GM23338 (cell line): ENCODE results near the gene SLIT1. TPM values are rescaled to one million over a fixed set of nuclear protein-coding genes. Genes with fewer than 3 reads are reported as not detected.

Experiments
- ATAC-seq: fragments of 200-7000 bp; cut with Tn5 transposase; 3 replicates; pipeline ENCODE4 v1.9.1; 2020
- DNase-seq: peaks from one replicate; pipeline ENCODE4 v3.0.0-alpha.2; 2015; ENCODE audit warnings: low spot score
- H2AFZ ChIP-seq: fragments of 200-600 bp; sonication (generic); 2 replicates; pipeline ENCODE4 v1.8.0; 2016; ENCODE audit warnings: antibody characterized with exemption, mild to moderate bottlenecking, moderate library complexity
- H3F3A ChIP-seq: fragments of 200-600 bp; sonication (generic); replicated peaks from 2 replicates; pipeline ENCODE4 v1.8.0; 2017; ENCODE audit warnings: antibody characterized with exemption, mixed run types, low read depth
- H3K27ac ChIP-seq: fragments of 200-600 bp; sonication (generic); 2 replicates; pipeline ENCODE4 v1.6.1; 2016; ENCODE audit warnings: low read depth
- H3K27me3 ChIP-seq: fragments of 200-600 bp; sonication (generic); 2 replicates; pipeline ENCODE4 v1.8.0; 2016; ENCODE audit warnings: mild to moderate bottlenecking, mixed run types, moderate library complexity; ENCODE audit not compliant: insufficient read depth
- H3K36me3 ChIP-seq: fragments of 200-600 bp; sonication (generic); 2 replicates; pipeline ENCODE4 v1.8.0; 2016; ENCODE audit warnings: mild to moderate bottlenecking; ENCODE audit not compliant: insufficient read depth
- H3K4me1 ChIP-seq: fragments of 200-600 bp; sonication (generic); 2 replicates; pipeline ENCODE4 v1.8.0; 2016; ENCODE audit warnings: mild to moderate bottlenecking, moderate library complexity; ENCODE audit not compliant: insufficient read depth
- H3K4me2 ChIP-seq: fragments of 200-600 bp; sonication (generic); 2 replicates; pipeline ENCODE4 v1.7.1; 2017; ENCODE audit warnings: mixed run types
- H3K4me3 ChIP-seq: fragments of 200-600 bp; sonication (generic); 2 replicates; pipeline ENCODE4 v1.6.1; 2016; ENCODE audit warnings: mixed run types
- H3K79me2 ChIP-seq: fragments of 200-600 bp; sonication (generic); replicated peaks from 2 replicates; pipeline ENCODE4 v1.8.0; 2017; ENCODE audit warnings: mild to moderate bottlenecking; ENCODE audit not compliant: insufficient read depth
- H3K9me2 ChIP-seq: fragments of 200-600 bp; sonication (generic); 2 replicates; pipeline ENCODE4 v1.8.0; 2017; ENCODE audit not compliant: insufficient read depth
- H4K20me1 ChIP-seq: fragments of 200-600 bp; sonication (generic); replicated peaks from 2 replicates; pipeline ENCODE4 v1.8.0; 2017; ENCODE audit warnings: mild to moderate bottlenecking; ENCODE audit not compliant: insufficient read depth
- H3K27ac Mint-ChIP-seq: 2 replicates; pipeline ENCODE4 v1.8.0; 2020; ENCODE audit warnings: inconsistent platforms, mild to moderate bottlenecking, moderate library complexity, mixed read lengths
- H3K27me3 Mint-ChIP-seq: 3 replicates; pipeline ENCODE4 v1.8.0; 2022; ENCODE audit warnings: low read depth, mild to moderate bottlenecking, moderate library complexity, mixed read lengths, inconsistent platforms; ENCODE audit not compliant: insufficient read depth, poor library complexity
- H3K36me3 Mint-ChIP-seq: 3 replicates; pipeline ENCODE4 v1.8.0; 2021; ENCODE audit warnings: low read depth, mild to moderate bottlenecking, inconsistent platforms, moderate library complexity, mixed read lengths
- H3K4me1 Mint-ChIP-seq: 3 replicates; pipeline ENCODE4 v1.8.0; 2020; ENCODE audit warnings: mild to moderate bottlenecking, inconsistent platforms, mixed read lengths
- H3K4me3 Mint-ChIP-seq: 3 replicates; pipeline ENCODE4 v1.8.0; 2021; ENCODE audit warnings: moderate library complexity, mild to moderate bottlenecking, inconsistent platforms, mixed read lengths
- H3K9me3 Mint-ChIP-seq: 3 replicates; pipeline ENCODE4 v1.8.0; 2020; ENCODE audit warnings: moderate library complexity, mild to moderate bottlenecking, inconsistent platforms, mixed read lengths
- EZH2 ChIP-seq: fragments of 200-600 bp; sonication (generic); IDR thresholded peaks from one replicate; pipeline ENCODE4 v1.8.0; 2017; ENCODE audit warnings: antibody characterized with exemption, mild to moderate bottlenecking, low read depth; ENCODE audit not compliant: unreplicated experiment
- EZH2phosphoT487 ChIP-seq: fragments of 200-600 bp; sonication (generic); IDR thresholded peaks from one replicate; pipeline ENCODE4 v1.8.1; 2018; ENCODE audit warnings: antibody characterized with exemption; ENCODE audit not compliant: unreplicated experiment
- JUNB ChIP-seq: IDR thresholded peaks from one replicate; pipeline ENCODE4 v1.6.1; 2016; ENCODE audit warnings: antibody characterized with exemption; ENCODE audit not compliant: unreplicated experiment
- POLR2AphosphoS5 ChIP-seq: IDR thresholded peaks from 2 replicates; pipeline ENCODE4 v1.6.1; 2016; ENCODE audit warnings: antibody characterized with exemption, low read depth
- STAT1 ChIP-seq: IDR thresholded peaks from one replicate; pipeline ENCODE4 v1.6.1; 2016; ENCODE audit warnings: antibody characterized with exemption; ENCODE audit not compliant: unreplicated experiment
- ZNF114 ChIP-seq: fragments of 250-450 bp; sonication (Bioruptor Pico); IDR thresholded peaks from 2 replicates; pipeline ENCODE4 v1.5.0; 2020; ENCODE audit warnings: mild to moderate bottlenecking, moderate library complexity
- ZNF331 ChIP-seq: fragments of 250-450 bp; sonication (Bioruptor Pico); IDR thresholded peaks from 2 replicates; pipeline ENCODE4 v1.5.0; 2020; ENCODE audit warnings: low read depth, mild to moderate bottlenecking, moderate library complexity
- polyA plus RNA-seq: library from polyadenylated mRNA; unstranded; fragments of >200 nt; fragmentation: Nextera tagmentation; extraction: Ambion mirVana; gene quantifications from 2 replicates; pipeline ENCODE4 v1.2.1, GENCODE V29; 2016
- total RNA-seq: library from RNA; depleted of rRNA; stranded (reverse); fragments of >200 nt; shearing (Covaris generic); gene quantifications from 2 replicates; pipeline ENCODE4 v1.2.3, GENCODE V29; 2014
- TF ChIP-seq, protein P1 (sequence below): IDR thresholded peaks from 2 replicates; pipeline ENCODE4 v1.6.1; 2016; ENCODE audit warnings: antibody characterized with exemption
- TF ChIP-seq, protein P2 (sequence below): IDR thresholded peaks from one replicate; pipeline ENCODE4 v1.6.1; 2018; ENCODE audit warnings: antibody characterized with exemption; ENCODE audit not compliant: unreplicated experiment
- TF ChIP-seq, protein P3 (sequence below): fragments of 250-450 bp; sonication (Bioruptor Pico); IDR thresholded peaks from 2 replicates; pipeline ENCODE4 v1.5.0; 2020; ENCODE audit warnings: mild to moderate bottlenecking, moderate library complexity

SLIT1 gene
- total and polyA plus RNA-seq, 2 experiments from 2014 or later, result 0.76 to 1.7 TPM

DNA sequence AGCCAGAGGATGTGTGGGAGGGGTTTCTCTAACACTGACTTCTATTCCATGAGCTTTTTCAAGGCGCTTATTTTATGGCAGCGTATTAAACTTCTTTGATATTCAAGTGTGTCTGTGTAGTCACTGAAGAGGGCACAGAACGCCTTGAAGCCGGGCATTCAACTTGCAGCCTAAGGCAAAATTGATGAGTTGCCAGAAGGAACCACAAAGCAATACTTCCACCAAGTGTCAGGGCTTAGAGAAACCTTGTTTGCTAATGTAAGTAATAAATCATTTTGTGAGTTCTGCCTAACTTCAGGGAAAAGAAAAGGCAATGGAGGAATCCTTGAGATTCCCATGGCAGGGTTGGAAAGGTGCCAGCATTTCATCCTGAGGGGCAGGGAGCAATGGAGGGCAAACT lies 189.9 kb downstream of the SLIT1 start:
- Mint-ChIP-seq H3K4me3 (no peak overlapping the region), H3K36me3 (no peaks in the 10 kb centered on the region), H3K4me1 (peaks cover 4% of the 10 kb centered on the region; the same call in 2 of the 3 replicates), H3K9me3 (no peaks in the 10 kb centered on the region), H3K27me3 (peaks cover 4% of the 10 kb centered on the region), H3K27ac (no peak overlapping the region)
- TF ChIP-seq, protein P1, sequence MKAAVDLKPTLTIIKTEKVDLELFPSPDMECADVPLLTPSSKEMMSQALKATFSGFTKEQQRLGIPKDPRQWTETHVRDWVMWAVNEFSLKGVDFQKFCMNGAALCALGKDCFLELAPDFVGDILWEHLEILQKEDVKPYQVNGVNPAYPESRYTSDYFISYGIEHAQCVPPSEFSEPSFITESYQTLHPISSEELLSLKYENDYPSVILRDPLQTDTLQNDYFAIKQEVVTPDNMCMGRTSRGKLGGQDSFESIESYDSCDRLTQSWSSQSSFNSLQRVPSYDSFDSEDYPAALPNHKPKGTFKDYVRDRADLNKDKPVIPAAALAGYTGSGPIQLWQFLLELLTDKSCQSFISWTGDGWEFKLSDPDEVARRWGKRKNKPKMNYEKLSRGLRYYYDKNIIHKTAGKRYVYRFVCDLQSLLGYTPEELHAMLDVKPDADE, result no peak
- TF ChIP-seq JUNB (no peak), STAT1 (no peak), EZH2phosphoT487 (no peak), POLR2AphosphoS5 (no peak)
- no peak overlapping the region for H2AFZ ChIP-seq
- no peaks in the 10 kb centered on the region for H4K20me1 ChIP-seq
- H3K4me1 ChIP-seq, result no peaks in the 10 kb centered on the region
- H3K4me2 ChIP-seq, result no peak overlapping the region
- no peaks in the 10 kb centered on the region for H3F3A ChIP-seq
- H3K36me3 ChIP-seq, result no peaks in the 10 kb centered on the region
- H3K4me3 ChIP-seq, result no peak overlapping the region
- no peaks in the 10 kb centered on the region for H3K27me3 ChIP-seq
- H3K79me2 ChIP-seq, result no peaks in the 10 kb centered on the region
- no peak for DNase-seq
- H3K9me2 ChIP-seq, result no peaks in the 10 kb centered on the region
- no peak for ATAC-seq
- H3K27ac ChIP-seq, result no peak overlapping the region

DNA sequence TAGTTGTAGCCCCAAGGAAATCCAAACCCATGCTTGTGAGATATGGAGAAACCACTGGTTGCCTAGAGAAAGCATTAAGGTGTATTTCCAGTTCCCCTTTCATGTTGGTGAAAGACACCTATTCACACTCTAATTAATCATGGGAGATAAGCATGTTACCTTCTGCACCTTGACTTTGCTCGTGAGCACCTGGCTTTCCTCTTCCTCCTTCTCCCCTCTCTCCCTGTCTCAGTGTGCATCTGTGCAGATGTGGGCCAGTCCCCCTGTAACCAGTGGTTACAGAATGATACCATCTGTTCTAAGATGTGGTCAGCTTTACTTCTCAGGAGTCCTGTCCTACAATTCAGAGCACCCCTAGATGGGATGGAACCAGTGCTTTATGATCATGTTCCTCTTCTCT lies 193.0 kb downstream of the SLIT1 start:
- no peaks in the 10 kb centered on the region for H3K36me3 Mint-ChIP-seq
- Histone ChIP-seq H3K4me3 (no peak overlapping the region), H3K27me3 (no peaks in the 10 kb centered on the region), H3K36me3 (no peaks in the 10 kb centered on the region), H3K4me2 (no peak overlapping the region), H3F3A (no peaks in the 10 kb centered on the region), H2AFZ (no peak overlapping the region), H3K4me1 (no peaks in the 10 kb centered on the region), H3K27ac (no peak overlapping the region), H3K9me2 (no peaks in the 10 kb centered on the region), H3K79me2 (no peaks in the 10 kb centered on the region), H4K20me1 (no peaks in the 10 kb centered on the region)
- peaks cover 2% of the 10 kb centered on the region for H3K27me3 Mint-ChIP-seq
- no peak overlapping the region for H3K4me3 Mint-ChIP-seq
- no peaks in the 10 kb centered on the region for H3K9me3 Mint-ChIP-seq
- ATAC-seq, result no peak
- peaks cover 7% of the 10 kb centered on the region; the same call in 2 of the 3 replicates for H3K4me1 Mint-ChIP-seq
- no peak overlapping the region for H3K27ac Mint-ChIP-seq
- DNase-seq, result no peak
- TF ChIP-seq, protein P1, result no peak
- TF ChIP-seq EZH2phosphoT487 (no peak), POLR2AphosphoS5 (no peak), ZNF331 (no peak), ZNF114 (CRISPR knock-in tag) (no peak), EZH2 (no peak)
- TF ChIP-seq, protein P2, sequence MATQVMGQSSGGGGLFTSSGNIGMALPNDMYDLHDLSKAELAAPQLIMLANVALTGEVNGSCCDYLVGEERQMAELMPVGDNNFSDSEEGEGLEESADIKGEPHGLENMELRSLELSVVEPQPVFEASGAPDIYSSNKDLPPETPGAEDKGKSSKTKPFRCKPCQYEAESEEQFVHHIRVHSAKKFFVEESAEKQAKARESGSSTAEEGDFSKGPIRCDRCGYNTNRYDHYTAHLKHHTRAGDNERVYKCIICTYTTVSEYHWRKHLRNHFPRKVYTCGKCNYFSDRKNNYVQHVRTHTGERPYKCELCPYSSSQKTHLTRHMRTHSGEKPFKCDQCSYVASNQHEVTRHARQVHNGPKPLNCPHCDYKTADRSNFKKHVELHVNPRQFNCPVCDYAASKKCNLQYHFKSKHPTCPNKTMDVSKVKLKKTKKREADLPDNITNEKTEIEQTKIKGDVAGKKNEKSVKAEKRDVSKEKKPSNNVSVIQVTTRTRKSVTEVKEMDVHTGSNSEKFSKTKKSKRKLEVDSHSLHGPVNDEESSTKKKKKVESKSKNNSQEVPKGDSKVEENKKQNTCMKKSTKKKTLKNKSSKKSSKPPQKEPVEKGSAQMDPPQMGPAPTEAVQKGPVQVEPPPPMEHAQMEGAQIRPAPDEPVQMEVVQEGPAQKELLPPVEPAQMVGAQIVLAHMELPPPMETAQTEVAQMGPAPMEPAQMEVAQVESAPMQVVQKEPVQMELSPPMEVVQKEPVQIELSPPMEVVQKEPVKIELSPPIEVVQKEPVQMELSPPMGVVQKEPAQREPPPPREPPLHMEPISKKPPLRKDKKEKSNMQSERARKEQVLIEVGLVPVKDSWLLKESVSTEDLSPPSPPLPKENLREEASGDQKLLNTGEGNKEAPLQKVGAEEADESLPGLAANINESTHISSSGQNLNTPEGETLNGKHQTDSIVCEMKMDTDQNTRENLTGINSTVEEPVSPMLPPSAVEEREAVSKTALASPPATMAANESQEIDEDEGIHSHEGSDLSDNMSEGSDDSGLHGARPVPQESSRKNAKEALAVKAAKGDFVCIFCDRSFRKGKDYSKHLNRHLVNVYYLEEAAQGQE, result no peak
- TF ChIP-seq, protein P3, sequence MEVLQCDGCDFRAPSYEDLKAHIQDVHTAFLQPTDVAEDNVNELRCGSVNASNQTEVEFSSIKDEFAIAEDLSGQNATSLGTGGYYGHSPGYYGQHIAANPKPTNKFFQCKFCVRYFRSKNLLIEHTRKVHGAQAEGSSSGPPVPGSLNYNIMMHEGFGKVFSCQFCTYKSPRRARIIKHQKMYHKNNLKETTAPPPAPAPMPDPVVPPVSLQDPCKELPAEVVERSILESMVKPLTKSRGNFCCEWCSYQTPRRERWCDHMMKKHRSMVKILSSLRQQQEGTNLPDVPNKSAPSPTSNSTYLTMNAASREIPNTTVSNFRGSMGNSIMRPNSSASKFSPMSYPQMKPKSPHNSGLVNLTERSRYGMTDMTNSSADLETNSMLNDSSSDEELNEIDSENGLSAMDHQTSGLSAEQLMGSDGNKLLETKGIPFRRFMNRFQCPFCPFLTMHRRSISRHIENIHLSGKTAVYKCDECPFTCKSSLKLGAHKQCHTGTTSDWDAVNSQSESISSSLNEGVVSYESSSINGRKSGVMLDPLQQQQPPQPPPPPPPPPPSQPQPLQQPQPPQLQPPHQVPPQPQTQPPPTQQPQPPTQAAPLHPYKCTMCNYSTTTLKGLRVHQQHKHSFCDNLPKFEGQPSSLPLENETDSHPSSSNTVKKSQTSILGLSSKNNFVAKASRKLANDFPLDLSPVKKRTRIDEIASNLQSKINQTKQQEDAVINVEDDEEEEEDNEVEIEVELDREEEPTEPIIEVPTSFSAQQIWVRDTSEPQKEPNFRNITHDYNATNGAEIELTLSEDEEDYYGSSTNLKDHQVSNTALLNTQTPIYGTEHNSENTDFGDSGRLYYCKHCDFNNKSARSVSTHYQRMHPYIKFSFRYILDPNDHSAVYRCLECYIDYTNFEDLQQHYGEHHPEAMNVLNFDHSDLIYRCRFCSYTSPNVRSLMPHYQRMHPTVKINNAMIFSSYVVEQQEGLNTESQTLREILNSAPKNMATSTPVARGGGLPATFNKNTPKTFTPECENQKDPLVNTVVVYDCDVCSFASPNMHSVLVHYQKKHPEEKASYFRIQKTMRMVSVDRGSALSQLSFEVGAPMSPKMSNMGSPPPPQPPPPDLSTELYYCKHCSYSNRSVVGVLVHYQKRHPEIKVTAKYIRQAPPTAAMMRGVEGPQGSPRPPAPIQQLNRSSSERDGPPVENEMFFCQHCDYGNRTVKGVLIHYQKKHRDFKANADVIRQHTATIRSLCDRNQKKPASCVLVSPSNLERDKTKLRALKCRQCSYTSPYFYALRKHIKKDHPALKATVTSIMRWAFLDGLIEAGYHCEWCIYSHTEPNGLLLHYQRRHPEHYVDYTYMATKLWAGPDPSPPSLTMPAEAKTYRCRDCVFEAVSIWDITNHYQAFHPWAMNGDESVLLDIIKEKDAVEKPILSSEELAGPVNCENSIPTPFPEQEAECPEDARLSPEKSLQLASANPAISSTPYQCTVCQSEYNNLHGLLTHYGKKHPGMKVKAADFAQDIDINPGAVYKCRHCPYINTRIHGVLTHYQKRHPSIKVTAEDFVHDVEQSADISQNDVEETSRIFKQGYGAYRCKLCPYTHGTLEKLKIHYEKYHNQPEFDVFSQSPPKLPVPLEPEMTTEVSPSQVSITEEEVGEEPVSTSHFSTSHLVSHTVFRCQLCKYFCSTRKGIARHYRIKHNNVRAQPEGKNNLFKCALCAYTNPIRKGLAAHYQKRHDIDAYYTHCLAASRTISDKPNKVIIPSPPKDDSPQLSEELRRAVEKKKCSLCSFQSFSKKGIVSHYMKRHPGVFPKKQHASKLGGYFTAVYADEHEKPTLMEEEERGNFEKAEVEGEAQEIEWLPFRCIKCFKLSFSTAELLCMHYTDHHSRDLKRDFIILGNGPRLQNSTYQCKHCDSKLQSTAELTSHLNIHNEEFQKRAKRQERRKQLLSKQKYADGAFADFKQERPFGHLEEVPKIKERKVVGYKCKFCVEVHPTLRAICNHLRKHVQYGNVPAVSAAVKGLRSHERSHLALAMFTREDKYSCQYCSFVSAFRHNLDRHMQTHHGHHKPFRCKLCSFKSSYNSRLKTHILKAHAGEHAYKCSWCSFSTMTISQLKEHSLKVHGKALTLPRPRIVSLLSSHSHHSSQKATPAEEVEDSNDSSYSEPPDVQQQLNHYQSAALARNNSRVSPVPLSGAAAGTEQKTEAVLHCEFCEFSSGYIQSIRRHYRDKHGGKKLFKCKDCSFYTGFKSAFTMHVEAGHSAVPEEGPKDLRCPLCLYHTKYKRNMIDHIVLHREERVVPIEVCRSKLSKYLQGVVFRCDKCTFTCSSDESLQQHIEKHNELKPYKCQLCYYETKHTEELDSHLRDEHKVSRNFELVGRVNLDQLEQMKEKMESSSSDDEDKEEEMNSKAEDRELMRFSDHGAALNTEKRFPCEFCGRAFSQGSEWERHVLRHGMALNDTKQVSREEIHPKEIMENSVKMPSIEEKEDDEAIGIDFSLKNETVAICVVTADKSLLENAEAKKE (CRISPR knock-in tag), result no peak
